GM13977 (cell line): ENCODE data around the gene TMEM63A.
"Not testable (repeated sequence)": the region's sequence is repeated elsewhere in the genome, so short reads cannot be mapped to it uniquely, and the experiment has no call there.

Experiments
- DNase-seq: peaks from one replicate; pipeline ENCODE4 v3.0.0; 2012; ENCODE audit warnings: low spot score
- in situ Hi-C: fragments of 300-500 bp; cut with MboI; formaldehyde crosslinking; loops from one replicate; pipeline ENCODE4 v1.12.0; 2022; ENCODE audit warnings: low sequenced_read_pairs, low pct_unique_long_range_greater_than_20kb, mixed read lengths, inconsistent platforms; ENCODE audit not compliant: unreplicated experiment
- TF ChIP-seq, protein P1 (sequence below): IDR thresholded peaks from 2 replicates; pipeline ENCODE4 v1.5.1; 2012; ENCODE audit warnings: mild to moderate bottlenecking, control low read depth; ENCODE audit not compliant: insufficient read depth; ENCODE audit errors: extremely low read depth, missing control alignments

TMEM63A gene

DNA sequence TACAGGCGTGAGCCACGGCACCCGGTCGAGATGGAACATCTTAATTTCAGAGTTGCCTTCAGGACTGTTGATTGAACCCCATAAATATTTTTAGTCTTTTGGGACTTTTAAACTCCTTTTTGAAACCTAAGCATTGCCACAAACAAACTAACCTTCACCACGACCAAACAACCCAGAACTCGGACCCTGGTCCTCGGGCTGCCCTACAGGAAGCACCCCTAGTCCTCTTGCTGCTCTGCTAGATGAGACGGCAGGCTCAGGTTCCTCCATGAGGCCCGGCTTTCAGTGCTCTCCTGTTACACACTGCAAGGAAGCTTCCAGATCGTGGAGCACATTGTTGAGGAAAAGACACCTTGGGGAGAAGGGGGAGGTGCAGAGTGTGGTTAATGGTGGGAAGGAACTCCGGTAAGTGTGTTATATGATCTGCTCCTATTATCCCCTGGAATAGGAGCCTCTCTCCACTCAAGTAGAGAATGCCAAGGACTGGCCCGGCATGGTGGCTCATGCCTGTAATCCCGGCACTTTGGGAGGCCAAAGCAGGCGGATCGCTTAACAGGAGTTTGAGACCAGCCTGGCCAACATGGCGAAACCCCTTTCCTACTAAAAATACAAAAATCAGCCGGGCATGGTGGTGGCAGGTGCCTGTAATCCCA, 66.5 kb downstream of the TMEM63A start:
- in situ Hi-C loops = no loop called here
- TF ChIP-seq, protein P1, sequence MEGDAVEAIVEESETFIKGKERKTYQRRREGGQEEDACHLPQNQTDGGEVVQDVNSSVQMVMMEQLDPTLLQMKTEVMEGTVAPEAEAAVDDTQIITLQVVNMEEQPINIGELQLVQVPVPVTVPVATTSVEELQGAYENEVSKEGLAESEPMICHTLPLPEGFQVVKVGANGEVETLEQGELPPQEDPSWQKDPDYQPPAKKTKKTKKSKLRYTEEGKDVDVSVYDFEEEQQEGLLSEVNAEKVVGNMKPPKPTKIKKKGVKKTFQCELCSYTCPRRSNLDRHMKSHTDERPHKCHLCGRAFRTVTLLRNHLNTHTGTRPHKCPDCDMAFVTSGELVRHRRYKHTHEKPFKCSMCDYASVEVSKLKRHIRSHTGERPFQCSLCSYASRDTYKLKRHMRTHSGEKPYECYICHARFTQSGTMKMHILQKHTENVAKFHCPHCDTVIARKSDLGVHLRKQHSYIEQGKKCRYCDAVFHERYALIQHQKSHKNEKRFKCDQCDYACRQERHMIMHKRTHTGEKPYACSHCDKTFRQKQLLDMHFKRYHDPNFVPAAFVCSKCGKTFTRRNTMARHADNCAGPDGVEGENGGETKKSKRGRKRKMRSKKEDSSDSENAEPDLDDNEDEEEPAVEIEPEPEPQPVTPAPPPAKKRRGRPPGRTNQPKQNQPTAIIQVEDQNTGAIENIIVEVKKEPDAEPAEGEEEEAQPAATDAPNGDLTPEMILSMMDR = no peak
- DNase-seq = no peak

DNA sequence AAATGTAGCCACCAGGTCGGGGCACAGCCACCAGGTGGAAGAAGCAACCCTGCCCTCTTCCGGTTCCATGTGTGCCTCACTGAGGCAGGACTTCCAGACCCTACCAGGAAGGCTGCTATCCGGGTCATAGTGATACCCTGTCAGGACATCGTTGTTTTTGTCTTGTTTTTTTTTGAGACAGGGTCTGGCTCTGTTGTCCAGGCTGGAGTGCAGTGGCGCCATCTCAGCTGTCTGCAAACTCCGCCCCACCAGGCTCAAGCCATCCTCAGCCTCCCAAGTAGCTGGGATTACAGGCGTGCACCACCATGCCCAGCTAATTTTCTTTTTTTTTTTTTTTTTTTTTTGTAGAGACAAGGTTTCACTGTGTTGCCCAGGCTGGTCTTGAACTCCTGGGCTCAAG, 67.1 kb downstream of the TMEM63A start:
- DNase-seq, in situ Hi-C loops: not testable (repeated sequence)

DNA sequence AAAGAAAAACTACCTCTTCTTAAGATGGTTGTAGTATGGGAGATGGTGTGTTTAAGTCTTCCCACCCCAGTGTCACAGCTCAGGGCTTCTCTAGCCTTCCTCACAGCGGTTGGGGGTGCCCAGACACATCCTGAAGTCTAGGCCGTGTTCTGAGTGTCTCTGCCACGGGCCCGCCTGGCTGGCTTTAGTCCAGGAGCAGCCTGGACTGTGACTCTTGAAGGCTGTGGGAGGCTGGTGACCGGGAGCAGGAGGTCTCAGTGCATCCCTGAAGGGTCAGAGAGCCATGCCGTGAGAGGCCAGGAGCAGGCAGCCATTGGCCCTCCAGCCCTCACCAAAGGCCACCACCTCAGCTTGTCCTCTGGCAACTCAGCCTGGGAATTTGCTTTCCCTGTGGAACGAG, 67.8 kb downstream of the TMEM63A start:
- no peak for DNase-seq
- in situ Hi-C loops = no loop called here
- TF ChIP-seq, protein P1 = no peak

DNA sequence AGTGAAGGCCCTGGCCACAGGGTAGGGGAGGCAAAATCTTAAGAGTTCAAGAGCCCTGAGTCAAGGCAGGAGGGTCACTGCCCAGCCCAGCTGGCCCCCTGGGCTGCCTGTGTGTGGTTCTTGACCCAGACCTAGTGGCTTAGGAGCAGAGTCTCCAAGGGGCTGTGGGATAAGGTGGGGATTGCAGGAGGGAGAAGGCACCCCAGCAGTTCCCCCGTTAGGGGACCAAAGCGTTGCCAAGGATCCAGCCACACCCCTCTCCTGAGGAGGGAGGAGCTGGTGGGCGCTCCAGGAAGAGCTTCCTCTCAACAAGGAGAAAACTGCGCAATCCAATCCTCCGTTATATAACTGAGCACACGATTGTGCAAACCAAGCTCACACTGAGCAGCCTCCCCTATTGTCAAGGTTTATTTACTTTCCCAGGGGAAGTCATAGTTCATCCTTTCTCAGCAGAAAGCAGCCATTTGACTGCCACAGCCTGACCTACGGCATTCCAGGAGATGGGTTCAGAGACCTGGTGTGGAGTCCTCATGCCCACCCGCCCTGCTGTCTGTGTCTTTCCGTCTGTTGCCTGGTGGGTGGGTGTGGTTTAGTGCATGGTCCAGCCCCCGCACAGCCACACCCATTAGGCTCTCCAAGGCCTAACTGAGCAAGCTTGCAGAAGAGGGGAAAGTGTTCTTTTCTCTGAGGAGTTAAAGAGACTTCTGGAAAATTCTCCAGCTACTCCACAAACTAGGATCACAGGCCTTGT, 68.8 kb downstream of the TMEM63A start:
- DNase-seq = no peak
- TF ChIP-seq, protein P1 = no peak
- in situ Hi-C loops = no loop called here

DNA sequence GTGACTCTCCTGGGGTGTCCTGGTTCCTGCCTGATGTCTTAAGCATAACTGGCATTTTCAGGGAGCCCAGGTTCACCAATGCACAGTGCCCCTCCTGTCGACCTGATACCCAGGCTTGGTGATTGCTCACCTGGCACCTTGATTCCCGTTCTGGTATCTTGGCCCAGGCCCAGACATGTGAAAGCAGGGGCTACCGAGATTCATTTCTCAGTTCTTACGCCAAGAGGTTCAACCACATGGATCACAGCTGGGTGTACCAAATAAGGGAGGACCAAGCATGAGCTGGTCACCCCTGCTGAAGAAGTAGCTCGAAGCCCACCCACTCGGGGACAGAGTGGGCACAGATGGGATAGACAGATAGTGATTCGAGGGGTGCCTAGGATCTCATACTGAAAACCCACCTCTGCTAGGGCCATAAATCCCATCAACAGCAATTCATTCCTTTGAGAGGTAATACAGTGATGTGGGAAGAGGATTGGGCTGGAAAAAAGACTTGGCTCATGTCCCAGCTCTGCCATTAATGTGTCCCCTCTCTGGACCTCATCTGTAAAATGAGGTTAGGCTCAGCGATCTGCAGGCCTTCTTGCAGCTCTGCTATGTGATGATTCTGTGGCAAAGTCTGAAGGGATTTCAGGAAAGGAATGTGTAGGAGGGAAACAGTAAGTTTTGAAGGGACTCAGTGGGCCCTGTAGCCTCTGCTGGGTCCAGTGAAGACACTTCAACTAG, 69.5 kb downstream of the TMEM63A start:
- no peak for DNase-seq
- in situ Hi-C loops = no loop called here
- TF ChIP-seq, protein P1 = no peak

DNA sequence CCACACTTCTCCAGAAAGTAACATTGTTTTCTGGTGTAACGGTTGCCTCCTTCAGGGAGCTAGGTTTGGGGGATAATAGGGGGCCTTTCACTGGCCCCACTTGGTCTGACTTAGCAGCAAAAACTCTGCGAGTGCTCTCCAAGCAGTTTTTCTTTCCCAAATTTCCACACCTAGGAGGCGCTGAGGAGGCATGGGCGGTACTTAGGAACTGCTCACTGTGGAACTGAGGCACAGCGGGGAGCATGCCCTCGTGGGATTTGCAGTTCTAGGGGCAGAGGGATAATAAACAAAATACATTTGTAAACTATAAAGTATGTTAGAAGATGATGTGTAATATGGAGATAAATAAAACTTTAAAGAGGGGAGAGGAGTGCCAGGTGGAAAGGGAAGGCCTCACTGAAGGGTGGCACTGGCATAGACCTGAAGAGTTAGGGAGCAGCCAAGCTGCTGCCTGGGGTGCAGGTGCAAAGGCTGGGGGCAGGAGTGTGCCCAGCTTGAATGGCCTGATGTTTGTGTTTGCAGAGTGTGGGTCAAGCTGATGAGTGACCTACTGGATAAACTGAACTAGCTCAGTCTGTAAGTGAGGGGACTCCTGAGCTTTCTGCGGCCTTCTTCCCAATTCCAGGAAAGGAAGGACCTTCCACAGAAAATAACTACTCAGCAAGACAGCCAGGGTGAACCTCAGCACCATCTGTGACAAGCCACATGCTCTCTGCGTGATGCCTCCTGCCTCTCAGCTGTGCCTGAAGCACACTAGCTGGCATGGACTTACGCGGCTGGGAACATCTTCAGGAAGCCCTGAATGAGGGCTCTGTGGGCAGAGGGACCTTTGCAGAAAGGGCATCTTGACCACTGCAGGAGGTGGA, 70.3 kb downstream of the TMEM63A start:
- DNase-seq = no peak
- in situ Hi-C loops = no loop called here
- TF ChIP-seq, protein P1 = peak; percentile 21

DNA sequence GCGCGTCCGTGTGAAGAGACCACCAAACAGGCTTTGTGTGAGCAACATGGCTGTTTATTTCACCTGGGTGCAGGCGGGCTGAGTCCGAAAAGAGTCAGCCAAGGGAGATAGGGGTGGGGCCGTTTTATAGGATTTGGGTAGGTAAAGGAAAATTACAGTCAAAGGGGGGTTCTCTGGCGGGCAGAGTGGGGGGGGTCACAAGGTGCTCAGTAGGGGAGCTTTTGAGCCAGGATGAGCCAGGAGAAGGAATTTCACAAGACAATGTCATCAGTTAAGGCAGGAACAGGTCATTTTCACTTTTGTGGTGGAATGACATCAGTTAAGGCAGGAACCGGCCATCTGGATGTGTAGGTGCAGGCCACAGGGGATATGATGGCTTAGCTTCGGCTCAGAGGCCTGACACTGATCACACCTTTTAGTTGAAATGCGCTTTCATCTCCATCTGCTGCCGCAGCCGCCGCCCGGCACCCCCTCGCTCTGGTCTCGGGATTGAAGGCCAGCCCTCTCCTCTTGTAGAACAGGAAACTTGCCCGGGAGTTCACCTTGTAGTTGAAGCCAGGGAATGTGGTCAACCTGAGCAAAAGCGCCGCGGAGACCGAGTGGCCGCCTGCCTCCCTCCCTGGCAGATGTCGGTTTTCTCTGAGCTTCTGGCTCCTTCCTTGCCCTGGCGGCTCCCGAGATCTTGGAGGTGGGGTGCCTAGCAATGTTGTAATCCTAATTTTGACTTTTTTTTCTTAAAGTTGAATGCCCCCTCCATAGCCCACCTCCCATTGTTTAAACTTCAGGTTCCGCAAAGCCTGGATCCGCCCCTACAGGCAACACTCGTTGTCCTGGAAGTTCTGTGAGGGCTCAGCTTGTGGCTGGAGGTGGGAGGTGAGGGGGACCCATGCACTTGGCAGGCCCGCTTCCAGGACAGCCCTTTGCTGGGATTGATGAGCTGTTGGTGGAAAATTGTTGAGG, 71.3 kb downstream of the TMEM63A start:
- DNase-seq, in situ Hi-C loops: not testable (repeated sequence)
